Measurements from ENCODE around the gene FOXN4.
"Not testable (repeated sequence)": the region's sequence is repeated elsewhere in the genome, so short reads cannot be mapped to it uniquely, and the experiment has no call there.

FOXN4 gene

GRCh38 chr12:109330282-109331230 lies 21.5 kb upstream of the FOXN4 start:
- no peak overlapping the region for H3K4me3 ChIP-seq (ENCODE audit: low read length)
- peaks cover 34% of the 10 kb centered on the region for H3K27me3 ChIP-seq (ENCODE audit: insufficient read depth, low read length)
- H2AFZ ChIP-seq (ENCODE audit: low read depth, low read length): no peak overlapping the region
- no peaks in the 10 kb centered on the region for H3K36me3 ChIP-seq (ENCODE audit: insufficient read depth, low read length)
- H3K9me3 ChIP-seq (ENCODE audit: low read length): no peaks in the 10 kb centered on the region
- no peaks in the 10 kb centered on the region for H3K4me1 ChIP-seq (ENCODE audit: insufficient read depth, low read length)

- H3K36me3 ChIP-seq (ENCODE audit: insufficient read depth, low read length): no peaks in the 10 kb centered on the region
- no peak overlapping the region for H3K4me3 ChIP-seq (ENCODE audit: low read length)
- H3K4me1 ChIP-seq (ENCODE audit: insufficient read depth, low read length): no peaks in the 10 kb centered on the region
- no peak overlapping the region for H2AFZ ChIP-seq (ENCODE audit: low read depth, low read length)
- peaks cover 34% of the 10 kb centered on the region for H3K27me3 ChIP-seq (ENCODE audit: insufficient read depth, low read length)
- no peaks in the 10 kb centered on the region for H3K9me3 ChIP-seq (ENCODE audit: low read length)
Observed at GRCh38 chr12:109329686-109330085, 20.6 kb upstream of the FOXN4 start.

- Histone ChIP-seq H3K27me3 (ENCODE audit: insufficient read depth, low read length) (peaks cover 34% of the 10 kb centered on the region), H2AFZ (ENCODE audit: low read depth, low read length) (no peak overlapping the region), H3K36me3 (ENCODE audit: insufficient read depth, low read length) (no peaks in the 10 kb centered on the region), H3K9me3 (ENCODE audit: low read length) (no peaks in the 10 kb centered on the region), H3K4me3 (ENCODE audit: low read length) (no peak overlapping the region), H3K4me1 (ENCODE audit: insufficient read depth, low read length) (no peaks in the 10 kb centered on the region)
Observed at GRCh38 chr12:109329003-109329402, 19.9 kb upstream of the FOXN4 start.

GRCh38 chr12:109321294-109321693 lies 12.2 kb upstream of the FOXN4 start:
- not testable (repeated sequence) for H2AFZ ChIP-seq (ENCODE audit: low read depth, low read length); H3K36me3 ChIP-seq (ENCODE audit: insufficient read depth, low read length); H3K4me1 ChIP-seq (ENCODE audit: insufficient read depth, low read length); H3K9me3 ChIP-seq (ENCODE audit: low read length); H3K4me3 ChIP-seq (ENCODE audit: low read length)
- H3K27me3 ChIP-seq (ENCODE audit: insufficient read depth, low read length): peaks cover 13% of the 10 kb centered on the region

GRCh38 chr12:109310247-109311125 lies 1.4 kb upstream of the FOXN4 start:
- peaks cover 72% of the 10 kb centered on the region for H3K27me3 ChIP-seq (ENCODE audit: insufficient read depth, low read length)
- no peaks in the 10 kb centered on the region for H3K9me3 ChIP-seq (ENCODE audit: low read length)
- H3K36me3 ChIP-seq (ENCODE audit: insufficient read depth, low read length): no peaks in the 10 kb centered on the region
- H3K4me3 ChIP-seq (ENCODE audit: low read length): peak overlapping the region; percentile 22
- H3K4me1 ChIP-seq (ENCODE audit: insufficient read depth, low read length): peaks cover 8% of the 10 kb centered on the region
- no peak overlapping the region for H2AFZ ChIP-seq (ENCODE audit: low read depth, low read length)

- H3K4me3 ChIP-seq (ENCODE audit: low read length): peak overlapping the region; percentile 38
- peaks cover 8% of the 10 kb centered on the region for H3K4me1 ChIP-seq (ENCODE audit: insufficient read depth, low read length)
- no peaks in the 10 kb centered on the region for H3K36me3 ChIP-seq (ENCODE audit: insufficient read depth, low read length)
- H3K27me3 ChIP-seq (ENCODE audit: insufficient read depth, low read length): peaks cover 72% of the 10 kb centered on the region
- H3K9me3 ChIP-seq (ENCODE audit: low read length): no peaks in the 10 kb centered on the region
- peak overlapping the region; percentile 20 for H2AFZ ChIP-seq (ENCODE audit: low read depth, low read length)
Observed at GRCh38 chr12:109309381-109310246, 530 bp upstream of the FOXN4 start.

GRCh38 chr12:109307051-109307450 lies 2.0 kb downstream of the FOXN4 start:
- H3K9me3 ChIP-seq (ENCODE audit: low read length): no peaks in the 10 kb centered on the region
- H3K27me3 ChIP-seq (ENCODE audit: insufficient read depth, low read length): peaks cover 70% of the 10 kb centered on the region
- peaks cover 11% of the 10 kb centered on the region for H3K4me1 ChIP-seq (ENCODE audit: insufficient read depth, low read length)
- H3K4me3 ChIP-seq (ENCODE audit: low read length): no peak overlapping the region
- no peak overlapping the region for H2AFZ ChIP-seq (ENCODE audit: low read depth, low read length)
- no peaks in the 10 kb centered on the region for H3K36me3 ChIP-seq (ENCODE audit: insufficient read depth, low read length)

- H3K27me3 ChIP-seq (ENCODE audit: insufficient read depth, low read length): peaks cover 56% of the 10 kb centered on the region
- no peak overlapping the region for H3K4me3 ChIP-seq (ENCODE audit: low read length)
- H3K36me3 ChIP-seq (ENCODE audit: insufficient read depth, low read length): no peaks in the 10 kb centered on the region
- H3K9me3 ChIP-seq (ENCODE audit: low read length): no peaks in the 10 kb centered on the region
- no peak overlapping the region for H2AFZ ChIP-seq (ENCODE audit: low read depth, low read length)
- peaks cover 11% of the 10 kb centered on the region for H3K4me1 ChIP-seq (ENCODE audit: insufficient read depth, low read length)
Observed at GRCh38 chr12:109305547-109305946, 3.5 kb downstream of the FOXN4 start.

GRCh38 chr12:109304485-109304884 lies 4.6 kb downstream of the FOXN4 start:
- H3K36me3 ChIP-seq (ENCODE audit: insufficient read depth, low read length): no peaks in the 10 kb centered on the region
- peaks cover 8% of the 10 kb centered on the region for H3K4me1 ChIP-seq (ENCODE audit: insufficient read depth, low read length)
- H3K4me3 ChIP-seq (ENCODE audit: low read length): no peak overlapping the region
- no peak overlapping the region for H2AFZ ChIP-seq (ENCODE audit: low read depth, low read length)
- H3K27me3 ChIP-seq (ENCODE audit: insufficient read depth, low read length): peaks cover 49% of the 10 kb centered on the region
- no peaks in the 10 kb centered on the region for H3K9me3 ChIP-seq (ENCODE audit: low read length)

GRCh38 chr12:109302770-109303169 lies 6.3 kb downstream of the FOXN4 start:
- Histone ChIP-seq H3K4me3 (ENCODE audit: low read length) (no peak overlapping the region), H3K9me3 (ENCODE audit: low read length) (no peaks in the 10 kb centered on the region), H2AFZ (ENCODE audit: low read depth, low read length) (no peak overlapping the region), H3K36me3 (ENCODE audit: insufficient read depth, low read length) (no peaks in the 10 kb centered on the region), H3K4me1 (ENCODE audit: insufficient read depth, low read length) (peaks cover 3% of the 10 kb centered on the region), H3K27me3 (ENCODE audit: insufficient read depth, low read length) (peaks cover 37% of the 10 kb centered on the region)

GRCh38 chr12:109302358-109302757 lies 6.7 kb downstream of the FOXN4 start:
- Histone ChIP-seq H3K36me3 (ENCODE audit: insufficient read depth, low read length) (no peaks in the 10 kb centered on the region), H3K4me1 (ENCODE audit: insufficient read depth, low read length) (peaks cover 3% of the 10 kb centered on the region), H2AFZ (ENCODE audit: low read depth, low read length) (no peak overlapping the region), H3K4me3 (ENCODE audit: low read length) (no peak overlapping the region), H3K9me3 (ENCODE audit: low read length) (no peaks in the 10 kb centered on the region), H3K27me3 (ENCODE audit: insufficient read depth, low read length) (peaks cover 33% of the 10 kb centered on the region)

GRCh38 chr12:109301643-109302168 lies 7.4 kb downstream of the FOXN4 start:
- H3K27me3 ChIP-seq (ENCODE audit: insufficient read depth, low read length): peaks cover 27% of the 10 kb centered on the region
- peaks cover 3% of the 10 kb centered on the region for H3K4me1 ChIP-seq (ENCODE audit: insufficient read depth, low read length)
- H3K4me3 ChIP-seq (ENCODE audit: low read length): no peak overlapping the region
- H3K9me3 ChIP-seq (ENCODE audit: low read length): no peaks in the 10 kb centered on the region
- H3K36me3 ChIP-seq (ENCODE audit: insufficient read depth, low read length): no peaks in the 10 kb centered on the region
- no peak overlapping the region for H2AFZ ChIP-seq (ENCODE audit: low read depth, low read length)

Data from neuron (in vitro differentiated cells).